PC-3 (cell line): Measurements from ENCODE around the gene SIL1.

Source experiments
- CTCF ChIP-seq: fragments of 300-600 bp; sonication (generic); conservative IDR thresholded peaks from 2 replicates; pipeline ENCODE4 v1.5.1; 2017; ENCODE audit warnings: antibody characterized with exemption, low read depth, mild to moderate bottlenecking, low read length
- EZH2 ChIP-seq: fragments of 300-600 bp; sonication (generic); IDR thresholded peaks from one replicate; pipeline ENCODE4 v1.6.1; 2017; ENCODE audit warnings: antibody characterized with exemption, mild to moderate bottlenecking, low read length; ENCODE audit not compliant: unreplicated experiment

- TF ChIP-seq EZH2: no peak
- TF ChIP-seq CTCF: no peak
Observed at GRCh38 chr5:139068494-139069151, 129.5 kb downstream of the SIL1 start.
